Glutamatergic neuron (in vitro differentiated cells): ENCODE data around the gene TDRD1. TPM values are rescaled to one million over a fixed set of nuclear protein-coding genes. Genes with fewer than 3 reads are reported as not detected.

Experiments
- DNase-seq: peaks from one replicate; pipeline ENCODE4 v3.0.0; 2022
- H3K27ac Mint-ChIP-seq: one replicate; pipeline ENCODE4 v1.8.0; 2020; ENCODE audit warnings: mild to moderate bottlenecking, mixed read lengths, inconsistent platforms; ENCODE audit not compliant: unreplicated experiment
- H3K27me3 Mint-ChIP-seq: one replicate; pipeline ENCODE4 v1.8.0; 2020; ENCODE audit warnings: mild to moderate bottlenecking, moderate library complexity, mixed read lengths, inconsistent platforms; ENCODE audit not compliant: unreplicated experiment
- H3K36me3 Mint-ChIP-seq: one replicate; pipeline ENCODE4 v1.8.0; 2020; ENCODE audit warnings: mild to moderate bottlenecking, mixed read lengths, inconsistent platforms; ENCODE audit not compliant: unreplicated experiment
- H3K4me1 Mint-ChIP-seq: one replicate; pipeline ENCODE4 v1.8.0; 2020; ENCODE audit warnings: mild to moderate bottlenecking, low read depth, mixed read lengths, inconsistent platforms; ENCODE audit not compliant: unreplicated experiment
- H3K4me3 Mint-ChIP-seq: one replicate; pipeline ENCODE4 v1.8.0; 2020; ENCODE audit warnings: mild to moderate bottlenecking, mixed read lengths, inconsistent platforms; ENCODE audit not compliant: unreplicated experiment
- H3K9me3 Mint-ChIP-seq: one replicate; pipeline ENCODE4 v1.8.0; 2020; ENCODE audit warnings: mild to moderate bottlenecking, moderate library complexity, mixed read lengths, inconsistent platforms; ENCODE audit not compliant: unreplicated experiment
- CTCF ChIP-seq: fragments of 200-600 bp; sonication (generic); IDR thresholded peaks from one replicate; pipeline ENCODE4 v1.5.0; 2021; ENCODE audit not compliant: partially characterized antibody, unreplicated experiment
- total RNA-seq: library from RNA; stranded (reverse); fragmentation: NEBNext Ultra II Directional; extraction: Animal tissue kit (Norgen Biotek cat#: 25700); gene quantifications from one replicate; pipeline ENCODE4 v1.2.1, GENCODE V29; 2021; ENCODE audit not compliant: unreplicated experiment

The TDRD1 gene
- total RNA-seq, 1 donor from 2014 or later, result not detected

- no peak overlapping the region for H3K27ac Mint-ChIP-seq
- peaks cover 3% of the 10 kb centered on the region for H3K27me3 Mint-ChIP-seq
- TF ChIP-seq CTCF, result no peak
- no peak overlapping the region for H3K4me3 Mint-ChIP-seq
- no peaks in the 10 kb centered on the region for H3K9me3 Mint-ChIP-seq
- no peaks in the 10 kb centered on the region for H3K4me1 Mint-ChIP-seq
- no peaks in the 10 kb centered on the region for H3K36me3 Mint-ChIP-seq
- no peak for DNase-seq
These were observed 65.0 kb downstream of the TDRD1 start for GRCh38 chr10:114244126-114244525.

GRCh38 chr10:114245121-114245791 lies 66.1 kb downstream of the TDRD1 start:
- no peak for DNase-seq
- no peaks in the 10 kb centered on the region for H3K4me1 Mint-ChIP-seq
- H3K27ac Mint-ChIP-seq, result no peak overlapping the region
- TF ChIP-seq CTCF, result no peak
- peaks cover 4% of the 10 kb centered on the region for H3K27me3 Mint-ChIP-seq
- no peaks in the 10 kb centered on the region for H3K9me3 Mint-ChIP-seq
- H3K36me3 Mint-ChIP-seq, result no peaks in the 10 kb centered on the region
- no peak overlapping the region for H3K4me3 Mint-ChIP-seq

- DNase-seq, result no peak
- Mint-ChIP-seq H3K27ac (no peak overlapping the region), H3K4me3 (no peak overlapping the region), H3K36me3 (no peaks in the 10 kb centered on the region), H3K4me1 (no peaks in the 10 kb centered on the region), H3K9me3 (no peaks in the 10 kb centered on the region), H3K27me3 (peaks cover 3% of the 10 kb centered on the region)
- TF ChIP-seq CTCF, result no peak
These were observed 67.6 kb downstream of the TDRD1 start for GRCh38 chr10:114246679-114247305.

GRCh38 chr10:114250236-114250635 lies 71.1 kb downstream of the TDRD1 start:
- TF ChIP-seq CTCF, result no peak
- no peak overlapping the region for H3K27ac Mint-ChIP-seq
- no peak overlapping the region for H3K4me3 Mint-ChIP-seq
- H3K9me3 Mint-ChIP-seq, result no peaks in the 10 kb centered on the region
- H3K4me1 Mint-ChIP-seq, result no peaks in the 10 kb centered on the region
- no peaks in the 10 kb centered on the region for H3K36me3 Mint-ChIP-seq
- no peak for DNase-seq
- H3K27me3 Mint-ChIP-seq, result peaks cover 7% of the 10 kb centered on the region

GRCh38 chr10:114250716-114251115 lies 71.6 kb downstream of the TDRD1 start:
- H3K9me3 Mint-ChIP-seq, result no peaks in the 10 kb centered on the region
- no peak for TF ChIP-seq CTCF
- no peak for DNase-seq
- no peak overlapping the region for H3K27ac Mint-ChIP-seq
- H3K4me1 Mint-ChIP-seq, result no peaks in the 10 kb centered on the region
- no peak overlapping the region for H3K4me3 Mint-ChIP-seq
- peaks cover 7% of the 10 kb centered on the region for H3K27me3 Mint-ChIP-seq
- H3K36me3 Mint-ChIP-seq, result no peaks in the 10 kb centered on the region
